NCI-H2081 (cell line): ENCODE measurements around the gene GIN1.
"Not testable (repeated sequence)": the region's sequence is repeated elsewhere in the genome, so short reads cannot be mapped to it uniquely, and the experiment has no call there.

ENCODE experiments used
- DNase-seq, 2 experiments: peaks; one replicate each; lab custom pipeline; 2025; lab: John Stamatoyannopoulos, UW

Gene GIN1, protein sequence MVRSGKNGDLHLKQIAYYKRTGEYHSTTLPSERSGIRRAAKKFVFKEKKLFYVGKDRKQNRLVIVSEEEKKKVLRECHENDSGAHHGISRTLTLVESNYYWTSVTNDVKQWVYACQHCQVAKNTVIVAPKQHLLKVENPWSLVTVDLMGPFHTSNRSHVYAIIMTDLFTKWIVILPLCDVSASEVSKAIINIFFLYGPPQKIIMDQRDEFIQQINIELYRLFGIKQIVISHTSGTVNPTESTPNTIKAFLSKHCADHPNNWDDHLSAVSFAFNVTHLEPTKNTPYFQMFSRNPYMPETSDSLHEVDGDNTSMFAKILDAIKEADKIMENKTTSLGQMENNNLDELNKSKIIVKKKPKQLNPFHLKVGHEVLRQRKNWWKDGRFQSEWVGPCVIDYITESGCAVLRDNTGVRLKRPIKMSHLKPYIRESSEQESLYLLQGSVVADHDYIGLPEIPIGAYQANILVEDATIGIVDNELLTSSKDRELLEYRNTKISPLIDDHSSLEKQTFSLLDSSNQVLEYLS

DNA sequence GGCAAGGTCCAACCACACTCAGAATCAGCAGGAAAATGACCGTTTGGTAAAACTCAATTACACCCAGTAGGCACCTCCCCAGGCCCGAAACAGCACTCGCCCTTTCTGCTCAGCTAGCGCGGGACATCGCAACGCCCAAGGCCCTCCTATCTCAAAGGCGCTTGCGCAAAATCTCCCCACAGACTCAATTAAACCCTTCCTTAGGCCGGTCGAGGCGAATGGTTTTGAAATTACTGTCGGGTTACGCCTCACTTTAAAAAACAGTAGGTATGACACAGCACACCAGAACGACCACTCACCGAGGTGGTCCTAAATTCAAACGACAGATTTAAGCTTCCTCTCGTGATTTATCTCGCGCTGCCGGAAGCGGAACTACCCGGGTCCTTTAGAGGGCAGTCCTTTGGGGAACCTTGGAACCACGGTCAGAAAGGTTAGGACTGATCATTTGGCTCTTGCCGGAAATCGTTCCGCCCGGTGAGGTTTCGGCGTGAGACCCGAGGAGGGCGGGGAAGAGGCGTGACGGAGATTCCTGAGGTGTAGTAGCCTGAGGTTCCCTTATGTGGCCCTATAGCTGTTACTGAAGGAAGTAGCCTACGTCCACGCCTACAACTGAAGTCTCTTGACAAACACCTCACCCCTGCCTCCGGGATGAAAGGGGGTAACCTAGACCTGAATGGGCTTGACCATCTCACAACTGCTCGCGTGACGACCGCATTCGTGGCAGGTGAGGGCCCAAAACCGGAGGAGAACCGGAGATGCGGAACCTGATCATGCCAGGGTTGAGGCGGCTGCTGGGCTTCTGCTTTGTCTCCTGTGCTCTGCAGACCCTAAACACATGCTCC lies at the start of gene GIN1, which contains the start of gene PPIP5K2:
Gene GIN1 (minus strand): TSS at position 374 of the 842 bp plus-strand sequence. CDS start 11,431 bp downstream, outside the sequence.
Gene PPIP5K2 (plus strand): TSS at position 537 of the 842 bp plus-strand sequence. CDS start 9,289 bp downstream, outside the sequence.
- peak; percentile 91 to 96 for DNase-seq

DNA sequence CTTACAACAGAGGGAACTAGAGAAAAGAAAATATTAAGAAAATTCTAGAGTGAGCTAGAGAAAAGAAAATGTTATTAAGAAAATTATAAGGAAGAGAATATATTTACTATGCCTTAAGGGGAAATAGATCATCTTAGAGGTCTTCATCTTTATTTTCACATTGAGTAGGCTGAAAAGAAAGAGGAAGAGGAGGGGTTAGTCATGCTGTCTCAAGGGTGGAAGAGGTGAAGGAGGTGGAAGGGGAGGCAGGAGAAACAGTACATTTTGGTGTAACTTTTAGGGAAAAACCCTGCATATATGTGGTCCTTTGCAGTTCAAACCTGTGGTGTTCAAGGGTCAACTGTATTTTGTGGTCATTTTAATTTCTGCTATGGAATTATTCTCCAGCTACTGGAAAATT lies 46.8 kb upstream of the GIN1 start:
- DNase-seq: no peak

DNA sequence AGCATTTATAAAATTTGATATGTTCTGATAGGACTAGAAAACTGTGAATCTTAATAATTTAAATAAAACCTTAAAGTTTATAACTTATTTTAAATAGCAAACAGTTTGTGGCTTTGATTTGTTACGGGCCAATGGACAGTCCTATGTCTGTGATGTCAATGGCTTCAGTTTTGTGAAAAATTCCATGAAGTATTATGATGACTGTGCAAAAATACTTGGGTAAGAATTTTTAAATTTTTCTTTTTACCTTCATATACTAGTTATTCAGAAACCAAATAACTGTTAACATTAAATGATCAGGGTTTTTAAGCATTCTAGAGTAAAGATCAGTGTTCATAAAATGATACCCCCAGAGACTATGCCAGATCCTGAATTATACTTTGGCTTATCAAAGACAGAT lies 31.2 kb upstream of the GIN1 start:
- no peak for DNase-seq

DNA sequence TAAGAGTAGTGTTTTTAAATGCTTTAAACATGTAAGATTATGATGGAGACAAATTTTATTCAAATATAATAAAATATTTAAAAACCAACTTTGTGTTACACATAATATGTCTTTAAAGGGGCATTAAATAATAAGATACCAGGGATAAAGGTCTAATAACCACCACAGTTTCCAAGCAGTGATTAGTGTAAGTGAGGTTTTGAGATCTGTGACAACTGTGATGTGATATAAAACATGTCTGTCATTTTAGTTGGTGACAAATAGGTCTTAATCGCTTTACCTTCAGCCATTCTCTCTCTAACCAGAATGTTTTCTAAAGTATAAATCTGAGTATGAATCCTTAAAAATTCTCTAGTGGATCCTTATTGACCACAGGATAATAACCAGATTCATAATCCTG lies 28.3 kb upstream of the GIN1 start:
- DNase-seq: no peak

DNA sequence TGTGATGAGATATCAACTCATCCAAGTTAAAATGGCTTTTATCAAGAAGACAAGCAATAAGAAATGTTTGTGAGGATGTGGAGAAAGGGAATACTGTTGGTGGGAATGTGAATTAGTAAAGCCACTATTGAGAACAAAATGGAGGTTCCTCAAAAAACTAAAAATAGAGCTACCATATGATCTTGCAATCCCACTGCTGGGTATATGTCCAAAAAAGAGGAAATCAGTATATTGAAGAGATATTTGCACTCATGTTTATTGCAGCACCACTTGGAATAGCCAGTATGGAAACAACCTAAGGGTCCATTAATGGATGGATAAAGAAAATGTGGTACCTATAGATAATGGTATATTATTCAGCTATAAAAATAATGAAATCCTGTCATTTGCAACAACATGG lies 25.3 kb upstream of the GIN1 start:
- DNase-seq: no peak

DNA sequence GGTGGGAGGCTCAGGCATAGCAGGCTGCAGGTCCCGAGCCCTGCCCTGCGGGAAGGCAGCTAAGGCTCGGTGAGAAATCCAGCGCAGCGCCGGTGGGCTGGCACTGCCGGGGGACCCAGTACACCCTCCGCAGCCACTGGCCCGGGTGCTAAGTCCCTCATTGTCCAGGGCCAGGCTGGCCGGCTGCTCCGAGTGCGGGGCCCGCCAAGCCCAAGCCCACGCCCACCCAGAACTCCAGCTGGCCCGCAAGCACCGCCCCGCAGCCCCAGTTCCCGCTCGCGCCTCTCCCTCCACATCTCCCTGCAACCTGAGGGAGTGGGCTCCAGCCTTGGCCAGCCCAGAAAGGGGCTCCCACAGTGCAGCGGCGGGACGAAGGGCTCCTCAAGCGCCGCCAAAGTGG lies 22.2 kb upstream of the GIN1 start:
- not testable (repeated sequence) for DNase-seq

DNA sequence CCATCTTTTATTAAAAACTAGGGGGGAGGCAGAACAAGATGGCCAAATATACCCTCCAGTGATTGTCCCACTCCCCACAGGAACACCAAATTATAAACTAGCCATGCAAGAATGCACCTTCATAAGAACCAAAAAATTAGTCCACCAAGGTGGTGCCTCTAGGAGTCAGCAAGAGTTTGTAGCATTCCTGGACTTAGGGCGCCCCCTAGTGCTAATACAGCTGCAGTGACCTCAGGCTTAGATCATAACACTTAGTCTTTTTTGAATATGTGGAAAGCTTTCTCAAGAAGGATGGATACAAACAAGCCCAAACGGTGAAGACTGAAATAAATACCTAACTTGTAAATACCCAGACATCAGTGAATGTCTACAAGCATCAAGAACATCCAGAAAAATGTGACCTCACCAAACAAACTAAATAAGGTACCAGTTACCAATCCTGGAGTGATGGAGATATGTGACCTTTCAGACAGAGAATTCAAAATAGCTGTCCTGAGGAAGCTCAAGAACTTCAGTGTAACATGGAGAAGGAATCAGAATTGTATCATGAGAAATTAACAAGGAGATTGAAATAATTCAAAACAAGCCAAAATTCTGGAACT lies 19.4 kb upstream of the GIN1 start:
- DNase-seq: peak; percentile 9 to 63

DNA sequence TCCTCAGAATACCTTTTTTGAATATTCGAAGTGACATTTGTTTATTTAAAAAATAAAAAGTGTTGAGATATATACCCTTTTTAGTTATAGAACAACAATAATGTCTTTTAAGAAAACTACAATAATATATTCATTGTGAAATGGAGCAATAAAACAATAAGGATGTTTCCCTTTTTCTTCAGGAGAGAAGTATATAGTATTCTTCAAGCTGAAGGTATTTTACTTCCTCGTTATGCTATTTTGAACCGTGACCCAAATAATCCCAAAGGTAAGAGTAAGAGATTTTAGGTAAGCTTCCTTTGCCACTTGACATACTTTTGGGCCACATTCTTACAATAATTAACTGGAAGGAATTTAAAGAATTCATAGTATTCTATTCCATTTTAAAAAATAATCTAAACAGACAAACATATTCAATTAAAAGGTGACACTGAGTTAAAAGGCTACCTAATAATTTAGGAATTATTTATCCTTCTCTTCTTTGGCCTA lies 18.3 kb upstream of the GIN1 start:
- no peak for DNase-seq

DNA sequence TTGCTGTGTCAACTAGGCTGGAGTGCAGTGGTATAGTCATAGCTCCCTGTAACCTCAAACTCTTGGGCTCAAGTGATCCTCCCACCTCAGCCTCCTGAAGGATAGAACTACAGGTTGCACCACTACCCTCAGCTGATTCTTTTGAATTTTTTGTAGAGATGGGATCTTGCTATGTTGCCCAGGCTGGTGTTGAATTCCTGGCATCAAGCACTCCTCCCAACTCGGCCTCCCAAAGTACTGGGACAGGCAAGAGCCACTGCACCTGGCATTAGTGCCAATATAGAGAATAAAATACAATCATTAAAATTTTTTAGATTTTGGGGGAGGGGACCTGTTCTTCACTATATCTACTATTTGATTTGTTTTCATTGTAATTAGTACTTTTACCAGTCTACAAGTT lies 15.5 kb upstream of the GIN1 start:
- no peak for DNase-seq

DNA sequence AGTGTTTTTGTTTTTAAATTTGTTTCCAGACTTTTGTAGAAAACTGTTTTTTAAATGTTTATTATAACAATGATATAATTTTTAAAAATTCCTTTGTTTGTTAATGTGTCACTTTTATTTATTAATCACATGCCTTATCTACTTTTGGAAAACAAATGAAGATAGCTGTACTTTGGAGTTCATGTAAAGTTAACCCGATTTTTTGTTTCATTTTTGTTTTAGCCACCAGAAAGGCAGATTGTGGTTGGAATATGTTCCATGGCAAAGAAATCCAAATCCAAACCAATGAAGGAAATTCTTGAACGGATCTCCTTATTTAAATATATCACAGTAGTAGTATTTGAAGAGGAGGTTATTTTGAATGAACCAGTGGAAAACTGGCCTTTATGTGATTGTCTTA lies 13.3 kb upstream of the GIN1 start:
- no peak for DNase-seq

DNA sequence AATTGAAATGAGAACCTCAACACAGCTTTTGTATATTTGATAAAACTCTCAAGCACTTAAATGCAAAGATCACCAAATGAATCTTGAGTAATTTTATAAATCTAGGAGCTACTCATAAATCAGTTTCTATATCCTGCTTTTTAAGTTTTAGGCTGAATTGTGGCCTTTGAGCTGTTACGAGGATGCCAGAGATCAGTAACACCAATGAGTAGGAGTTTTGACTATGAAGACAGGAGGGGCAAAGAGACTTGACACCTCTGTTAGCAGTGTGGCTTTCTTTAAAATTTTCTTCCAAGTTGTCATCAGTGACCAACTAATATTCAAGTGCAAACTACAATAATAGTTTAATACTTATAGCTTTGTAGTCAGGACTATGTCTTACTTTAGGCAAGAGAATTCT lies 12.7 kb upstream of the GIN1 start:
- no peak for DNase-seq

DNA sequence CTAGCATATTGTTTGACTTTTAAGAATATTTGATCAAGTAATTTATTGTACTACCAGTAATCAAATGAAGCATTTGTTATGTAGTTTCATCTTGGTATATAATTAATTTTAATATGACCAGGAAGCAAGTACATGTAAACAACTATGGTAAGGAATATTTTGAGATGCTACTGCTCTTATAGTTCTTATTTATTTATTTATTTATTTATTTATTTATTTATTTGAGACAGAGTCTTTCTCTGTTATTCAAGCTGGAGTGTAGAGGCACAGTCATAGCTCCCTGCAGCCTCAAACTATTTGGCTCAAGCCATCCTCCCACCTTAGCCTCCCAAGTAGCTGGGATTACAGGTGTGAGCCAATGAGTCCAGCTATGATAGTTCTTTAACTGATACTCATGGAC lies 8.3 kb upstream of the GIN1 start:
- DNase-seq: no peak

DNA sequence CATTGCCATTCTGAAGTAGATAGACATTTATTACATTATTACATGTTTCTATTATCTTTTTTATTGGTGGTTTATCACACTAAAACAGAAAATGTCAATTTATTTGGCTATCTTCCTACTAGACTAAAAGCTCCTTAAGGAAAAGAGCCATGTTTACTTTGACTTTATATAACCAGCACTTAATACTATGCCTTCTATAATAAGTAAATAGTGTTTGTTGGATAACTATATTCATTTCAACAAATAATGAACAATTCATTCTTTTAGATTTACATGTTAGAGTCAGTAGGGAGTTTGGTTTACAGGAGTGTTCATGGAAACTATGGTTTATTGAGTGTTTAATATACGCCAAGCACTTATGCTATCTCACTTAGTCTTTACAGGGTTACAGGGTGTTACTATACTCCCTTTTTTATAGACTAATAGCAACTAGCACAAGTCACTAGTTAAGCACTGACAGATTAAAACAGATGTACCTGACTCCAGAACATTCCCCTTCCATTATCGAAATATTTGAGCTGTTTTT lies 7.4 kb upstream of the GIN1 start:
- no peak for DNase-seq

DNA sequence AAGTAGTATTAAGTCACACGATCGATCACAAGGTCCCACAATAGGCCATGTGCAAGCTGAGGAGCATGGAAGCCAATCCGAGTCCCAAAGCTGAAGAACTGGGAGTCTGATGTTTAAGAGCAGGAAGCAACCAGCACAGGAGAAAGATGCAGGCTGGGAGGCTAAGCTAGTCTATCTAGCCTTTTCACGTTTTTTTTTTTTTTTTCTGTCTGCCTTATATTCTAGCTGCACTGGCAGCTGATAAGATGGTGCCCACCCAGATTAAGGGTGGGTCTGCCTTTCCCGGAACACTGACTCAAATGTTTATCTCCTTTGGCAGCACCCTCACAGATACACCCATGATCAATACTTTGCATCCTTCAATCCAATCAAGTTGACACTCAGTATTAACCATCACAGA lies 6.6 kb upstream of the GIN1 start:
- DNase-seq: no peak

DNA sequence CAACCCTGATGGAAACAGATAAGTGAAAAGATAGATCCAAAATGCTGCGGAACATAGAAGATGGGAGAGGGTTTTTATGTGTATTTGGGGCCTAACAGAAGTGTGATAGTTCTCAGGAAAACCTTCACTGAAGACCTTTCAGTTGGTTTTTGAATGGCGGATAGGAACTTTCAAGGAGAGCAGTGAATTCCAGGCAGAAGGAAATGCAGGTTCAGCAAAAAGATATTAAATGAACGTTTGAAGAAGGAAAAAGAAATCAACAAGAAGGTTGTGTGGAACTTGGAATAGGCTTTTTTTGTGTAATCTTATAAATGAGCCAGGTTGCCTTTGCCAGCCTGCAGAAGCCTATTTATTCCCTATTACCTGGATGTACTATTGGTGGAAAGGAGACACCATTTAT lies 2.3 kb upstream of the GIN1 start:
- no peak for DNase-seq

DNA sequence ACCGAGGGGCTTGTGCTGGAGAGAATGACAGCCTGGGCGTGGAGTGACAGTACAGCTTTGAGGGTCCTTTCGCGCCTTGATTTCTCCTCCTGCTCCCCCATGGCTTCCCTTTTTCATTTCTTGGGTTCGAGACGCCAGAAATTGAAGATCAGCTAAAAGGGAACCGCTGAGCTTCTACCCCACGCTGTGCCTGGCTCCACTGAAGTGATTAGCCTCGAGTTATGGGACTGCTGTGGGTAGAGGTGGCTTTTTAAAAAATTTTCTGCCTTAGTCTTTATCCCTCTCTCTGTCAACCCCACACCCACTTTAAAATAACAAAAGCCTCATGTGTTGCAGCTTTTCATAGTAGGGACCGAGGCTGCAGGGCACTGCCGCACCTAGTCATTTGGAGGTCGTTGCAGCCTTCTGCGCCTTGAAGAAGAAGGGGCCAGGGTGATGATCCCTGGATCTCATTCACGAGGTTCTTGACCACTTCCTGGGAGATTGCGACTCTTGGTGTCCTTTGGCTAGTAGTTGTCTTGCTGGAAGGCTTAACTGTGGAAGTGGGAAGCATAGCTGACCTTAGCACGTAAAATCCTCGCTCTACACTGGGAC lies 766 bp upstream of the GIN1 start:
- no peak for DNase-seq

DNA sequence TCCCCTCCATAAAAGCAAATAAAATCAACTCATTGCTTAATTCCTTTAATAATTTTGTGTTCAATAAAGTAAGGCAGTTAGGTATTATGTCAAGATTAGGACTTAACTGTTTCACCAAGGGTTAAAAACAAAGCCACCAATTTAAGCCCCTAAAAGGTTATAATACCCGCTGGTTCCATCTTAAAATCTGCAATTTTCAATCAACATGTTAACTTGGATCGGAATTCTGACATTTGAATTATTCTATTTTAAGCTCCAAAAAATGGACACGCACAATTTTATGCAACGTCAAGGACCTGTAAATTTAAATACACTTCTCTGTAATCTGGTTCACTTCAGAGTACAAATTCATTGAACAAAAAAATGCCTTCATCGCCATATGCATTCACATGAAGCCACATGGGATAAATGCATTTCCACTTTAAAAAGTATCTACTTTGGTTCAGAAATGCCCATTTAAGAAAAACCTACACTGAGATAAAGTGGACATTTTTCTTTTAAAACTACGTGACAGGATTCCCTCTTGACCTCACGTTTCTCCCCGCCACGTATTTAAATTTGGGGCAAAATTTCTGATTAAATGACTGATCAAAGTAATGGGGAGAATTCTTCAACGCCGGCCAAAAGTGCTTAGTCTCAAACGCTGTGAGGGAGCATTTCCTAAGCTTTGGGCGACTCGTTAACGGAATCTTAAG lies 721 bp downstream of the GIN1 start:
- peak in 1 of 2 experiments; percentile 18 for DNase-seq

DNA sequence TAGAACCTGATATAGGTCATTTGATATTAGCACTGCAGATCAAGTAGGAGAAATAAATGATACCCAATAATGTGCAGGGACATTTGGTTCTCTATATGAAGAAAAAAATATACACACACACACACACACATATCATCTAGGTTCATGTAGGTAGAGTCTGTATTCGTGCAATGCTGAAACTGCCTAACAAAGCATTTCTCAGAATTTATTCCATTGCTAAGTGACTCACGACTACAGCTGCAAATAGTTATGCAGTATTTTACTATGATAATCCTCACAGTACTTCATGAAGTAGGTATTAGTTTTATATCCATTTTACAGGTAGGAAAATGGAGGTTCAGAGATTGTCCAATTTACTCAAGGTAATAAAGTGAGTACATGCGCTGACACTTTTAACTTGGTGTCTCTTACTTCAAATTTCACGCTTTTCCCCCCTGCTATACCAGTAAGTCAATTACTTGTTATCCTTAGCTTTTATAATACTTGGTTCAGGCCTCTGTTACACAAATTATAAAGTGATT lies 2.4 kb downstream of the GIN1 start:
- no peak for DNase-seq

DNA sequence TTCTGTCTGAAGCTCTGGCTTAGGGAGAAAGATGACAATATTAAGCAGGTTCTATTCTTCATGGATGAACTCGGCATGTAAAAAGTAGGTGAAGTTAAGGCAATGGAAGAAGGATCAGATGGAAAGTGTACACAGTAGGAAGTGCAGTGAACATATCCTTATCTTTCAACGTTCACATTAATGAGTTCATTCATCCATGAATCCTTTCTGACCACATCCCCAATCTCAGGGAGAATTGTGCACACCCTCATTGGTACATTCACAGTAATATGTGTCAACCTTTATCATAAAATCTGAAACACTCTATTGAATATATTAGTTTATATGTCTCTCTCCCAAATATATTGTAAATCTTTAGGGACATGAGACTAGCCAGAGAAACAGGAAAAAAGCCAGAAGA lies 5.5 kb downstream of the GIN1 start:
- no peak for DNase-seq

DNA sequence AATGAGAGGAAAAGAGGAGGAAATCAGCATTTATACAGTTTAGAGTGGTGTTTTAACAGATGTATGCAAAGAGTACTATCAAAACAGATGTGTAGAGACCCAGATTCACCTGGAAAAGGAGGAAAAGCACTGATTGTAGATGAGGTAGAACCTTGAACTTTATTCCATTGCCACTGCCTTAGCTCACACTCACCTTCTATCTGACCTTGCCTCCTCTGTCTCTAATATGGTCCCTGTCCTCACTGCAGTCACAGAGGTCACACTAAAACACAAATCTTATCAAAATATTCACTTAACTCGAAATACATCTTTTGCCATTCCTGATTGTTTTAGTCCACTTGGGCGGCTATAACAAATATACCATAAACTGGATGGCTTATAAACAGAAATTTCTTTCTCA lies 7.0 kb downstream of the GIN1 start:
- DNase-seq: no peak

DNA sequence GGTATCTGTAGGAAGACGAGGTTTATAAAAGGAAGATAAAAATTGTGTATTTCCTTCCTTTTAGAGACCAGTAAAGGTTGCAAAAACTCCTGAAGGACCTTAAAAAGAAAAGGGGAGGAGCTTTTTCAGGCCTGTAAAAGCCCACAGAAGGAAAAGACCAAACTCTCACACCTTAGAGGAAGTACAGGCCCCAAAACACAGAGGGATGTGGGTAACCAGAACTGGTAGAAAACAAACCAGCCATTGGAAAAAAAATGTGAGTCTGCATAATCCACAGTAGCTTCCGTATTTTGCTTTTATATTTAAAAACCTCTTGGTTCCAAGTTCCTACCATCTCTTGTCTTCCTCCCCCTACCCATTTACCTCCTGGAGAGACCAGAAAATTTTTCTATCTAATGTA lies 8.5 kb downstream of the GIN1 start:
- DNase-seq: no peak
